Fibroblast of pulmonary artery (primary cell): ENCODE measurements around the gene SNU13.
A peak's percentile ranks its signal among the peaks of the same experiment; 100 is the strongest.
"Not testable (repeated sequence)": the region's sequence is repeated elsewhere in the genome, so short reads cannot be mapped to it uniquely, and the experiment has no call there.

Source experiments
- DNase-seq: peaks from one replicate; pipeline ENCODE4 v3.0.0-alpha.2; 2010; ENCODE audit warnings: low read depth
- H3K4me3 ChIP-seq: replicated peaks from 2 replicates; pipeline ENCODE4 v1.5.1; 2011; ENCODE audit warnings: low read depth, mild to moderate bottlenecking, control low read depth, low read length, moderate library complexity
- CTCF ChIP-seq: IDR thresholded peaks from 2 replicates; pipeline ENCODE4 v1.5.1; 2011; ENCODE audit warnings: mild to moderate bottlenecking, control low read depth, low read length, inconsistent platforms; ENCODE audit errors: missing control alignments

SNU13 gene

GRCh38 chr22:41681616-41682015 is 7.1 kb downstream of the SNU13 start:
- peak overlapping the region; percentile 80 for H3K4me3 ChIP-seq
- DNase-seq, result no peak
- no peak for TF ChIP-seq CTCF

GRCh38 chr22:41676134-41676533 is 12.5 kb downstream of the SNU13 start:
- no peak for TF ChIP-seq CTCF
- no peak overlapping the region for H3K4me3 ChIP-seq
- DNase-seq, result no peak

GRCh38 chr22:41674846-41675340 is 13.8 kb downstream of the SNU13 start:
- DNase-seq, result no peak
- H3K4me3 ChIP-seq, result no peak overlapping the region
- TF ChIP-seq CTCF, result no peak

- peak; percentile 45 for TF ChIP-seq CTCF
- H3K4me3 ChIP-seq, result no peak overlapping the region
- no peak for DNase-seq
Measured at GRCh38 chr22:41672780-41673509, 15.7 kb downstream of the SNU13 start.

- DNase-seq, H3K4me3 ChIP-seq: not testable (repeated sequence)
Measured at GRCh38 chr22:41672096-41672495, 16.6 kb downstream of the SNU13 start.

GRCh38 chr22:41668971-41669911 is 19.4 kb downstream of the SNU13 start:
- peak; percentile 56 for DNase-seq
- H3K4me3 ChIP-seq, result no peak overlapping the region
- TF ChIP-seq CTCF, result no peak

- no peak for DNase-seq
- no peak overlapping the region for H3K4me3 ChIP-seq
- no peak for TF ChIP-seq CTCF
Measured at GRCh38 chr22:41664951-41665350, 23.7 kb downstream of the SNU13 start.
